OCI-LY3 (cell line): ENCODE data around the gene MYT1.
"Not testable (repeated sequence)": the region's sequence is repeated elsewhere in the genome, so short reads cannot be mapped to it uniquely, and the experiment has no call there.

ENCODE experiments used
- EZH2phosphoT487 ChIP-seq: fragments of 200-600 bp; shearing (Covaris generic); IDR thresholded peaks from 2 replicates; pipeline ENCODE4 v1.6.1; 2018; ENCODE audit warnings: antibody characterized with exemption, mixed run types, low read depth
- TF ChIP-seq, protein P1 (sequence below): fragments of 200-600, 300-600 bp; sonication (generic); IDR thresholded peaks from 2 replicates; pipeline ENCODE4 v1.5.1; 2014; ENCODE audit warnings: antibody characterized with exemption, low read length, low read depth

DNA sequence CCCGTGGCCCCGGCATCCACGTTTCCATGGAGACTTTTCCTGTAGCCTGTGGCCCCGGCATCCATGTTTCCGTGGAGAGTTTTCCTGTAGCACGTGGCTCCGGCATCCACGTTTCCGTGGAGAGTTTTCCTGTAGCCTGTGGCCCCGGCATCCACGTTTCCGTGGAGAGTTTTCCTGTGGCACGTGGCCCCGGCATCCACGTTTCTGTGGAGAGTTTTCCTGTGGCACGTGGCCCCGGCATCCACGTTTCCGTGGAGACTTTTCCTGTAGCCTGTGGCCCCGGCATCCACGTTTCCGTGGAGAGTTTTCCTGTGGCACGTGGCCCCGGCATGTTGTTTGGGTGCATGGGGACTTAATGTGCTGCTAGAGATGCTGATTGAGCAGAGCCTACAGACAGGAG is 23.0 kb downstream of the MYT1 start:
- TF ChIP-seq EZH2phosphoT487 = not testable (repeated sequence)
- TF ChIP-seq, protein P1, sequence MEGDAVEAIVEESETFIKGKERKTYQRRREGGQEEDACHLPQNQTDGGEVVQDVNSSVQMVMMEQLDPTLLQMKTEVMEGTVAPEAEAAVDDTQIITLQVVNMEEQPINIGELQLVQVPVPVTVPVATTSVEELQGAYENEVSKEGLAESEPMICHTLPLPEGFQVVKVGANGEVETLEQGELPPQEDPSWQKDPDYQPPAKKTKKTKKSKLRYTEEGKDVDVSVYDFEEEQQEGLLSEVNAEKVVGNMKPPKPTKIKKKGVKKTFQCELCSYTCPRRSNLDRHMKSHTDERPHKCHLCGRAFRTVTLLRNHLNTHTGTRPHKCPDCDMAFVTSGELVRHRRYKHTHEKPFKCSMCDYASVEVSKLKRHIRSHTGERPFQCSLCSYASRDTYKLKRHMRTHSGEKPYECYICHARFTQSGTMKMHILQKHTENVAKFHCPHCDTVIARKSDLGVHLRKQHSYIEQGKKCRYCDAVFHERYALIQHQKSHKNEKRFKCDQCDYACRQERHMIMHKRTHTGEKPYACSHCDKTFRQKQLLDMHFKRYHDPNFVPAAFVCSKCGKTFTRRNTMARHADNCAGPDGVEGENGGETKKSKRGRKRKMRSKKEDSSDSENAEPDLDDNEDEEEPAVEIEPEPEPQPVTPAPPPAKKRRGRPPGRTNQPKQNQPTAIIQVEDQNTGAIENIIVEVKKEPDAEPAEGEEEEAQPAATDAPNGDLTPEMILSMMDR = not testable (repeated sequence)
